ENCODE measurements around the gene CHAD. TPM values are rescaled to one million over a fixed set of nuclear protein-coding genes. Genes with fewer than 3 reads are reported as not detected.

Gene CHAD
- total RNA-seq, 1 experiment from 2014 or later, result not detected

- ChIA-PET CTCF (interaction anchor here (0.7 kb wide), 1 partner anchor 10 kb away, joined by 3 read pairs; no protein-coding TSS in a partner anchor), POLR2A (no interaction called here)
- intact Hi-C loops (cut with micrococcal nuclease), result no loop called here
- BruUV-seq (replicated peaks), result no TSS peak
- peaks cover 19% of the 10 kb centered on the region for H3K4me1 Mint-ChIP-seq (ENCODE audit: insufficient read depth, unreplicated experiment)
- H3K27me3 Mint-ChIP-seq (ENCODE audit: insufficient read depth, unreplicated experiment), result no peaks in the 10 kb centered on the region
- H3K4me3 Mint-ChIP-seq (ENCODE audit: unreplicated experiment), result no peak overlapping the region
- H3K9me3 Mint-ChIP-seq (ENCODE audit: unreplicated experiment), result no peaks in the 10 kb centered on the region
- H3K36me3 Mint-ChIP-seq (ENCODE audit: insufficient read depth, unreplicated experiment), result peaks cover 6% of the 10 kb centered on the region
- no peak for DNase-seq (ENCODE audit: unreplicated experiment)
- TF ChIP-seq CTCF (IDR thresholded peaks at IDR 0.05; ENCODE audit: unreplicated experiment), result no peak
- H3K27ac Mint-ChIP-seq (ENCODE audit: low read depth, unreplicated experiment), result no peak overlapping the region
Observed at GRCh38 chr17:50508573-50509460, 40.1 kb upstream of the CHAD start.

- no peaks in the 10 kb centered on the region for H3K9me3 Mint-ChIP-seq (ENCODE audit: unreplicated experiment)
Observed at GRCh38 chr17:50507871-50508572, 39.3 kb upstream of the CHAD start, which contains the start of gene MYCBPAP. TSS of gene MYCBPAP (plus strand) at chr17:50508439. CDS start at chr17:50508675, 236 bp downstream.

GRCh38 chr17:50506298-50506697, 37.6 kb upstream of the CHAD start:
- peaks cover 6% of the 10 kb centered on the region for H3K36me3 Mint-ChIP-seq (ENCODE audit: insufficient read depth, unreplicated experiment)
- intact Hi-C loops (cut with micrococcal nuclease), result no loop called here
- no peak overlapping the region for H3K27ac Mint-ChIP-seq (ENCODE audit: low read depth, unreplicated experiment)
- H3K4me3 Mint-ChIP-seq (ENCODE audit: unreplicated experiment), result no peak overlapping the region
- no peak for TF ChIP-seq CTCF (IDR thresholded peaks at IDR 0.05; ENCODE audit: unreplicated experiment)
- peaks cover 17% of the 10 kb centered on the region for H3K4me1 Mint-ChIP-seq (ENCODE audit: insufficient read depth, unreplicated experiment)
- ChIA-PET POLR2A (interaction anchor here (0.5 to 4.5 kb wide), 3 partner anchors 9 to 32 kb away, joined by 3 to 19 read pairs (median 13); no protein-coding TSS in a partner anchor), CTCF (interaction anchor here (0.6 to 2.0 kb wide), 4 partner anchors 9 to 188 kb away, joined by 3 to 7 read pairs (median 4); no protein-coding TSS in a partner anchor)
- BruUV-seq (replicated peaks), result no TSS peak
- H3K9me3 Mint-ChIP-seq (ENCODE audit: unreplicated experiment), result no peaks in the 10 kb centered on the region
- no peaks in the 10 kb centered on the region for H3K27me3 Mint-ChIP-seq (ENCODE audit: insufficient read depth, unreplicated experiment)
- no peak for DNase-seq (ENCODE audit: unreplicated experiment)

More at GRCh38 chr17:50507871-50508572, 39.3 kb upstream of the CHAD start, which contains the start of gene MYCBPAP:
- ChIA-PET CTCF (interaction anchor here (2.0 kb wide), 1 partner anchor 7 kb away, joined by 7 read pairs; no protein-coding TSS in a partner anchor), POLR2A (interaction anchor here (1.4 to 4.5 kb wide), 2 partner anchors 10 to 11 kb away, joined by 3 to 19 read pairs; no protein-coding TSS in a partner anchor)
- intact Hi-C loops (cut with micrococcal nuclease), result no loop called here
- peak within 1 kb of the TSS; percentile 28 for H3K4me3 Mint-ChIP-seq (ENCODE audit: unreplicated experiment)
- peaks cover 24% of the 10 kb centered on the region for H3K4me1 Mint-ChIP-seq (ENCODE audit: insufficient read depth, unreplicated experiment)
- no peak for TF ChIP-seq CTCF (IDR thresholded peaks at IDR 0.05; ENCODE audit: unreplicated experiment)
- no peaks in the 10 kb centered on the region for H3K27me3 Mint-ChIP-seq (ENCODE audit: insufficient read depth, unreplicated experiment)
- peaks cover 6% of the 10 kb centered on the region for H3K36me3 Mint-ChIP-seq (ENCODE audit: insufficient read depth, unreplicated experiment)
- no peak for DNase-seq (ENCODE audit: unreplicated experiment)
- BruUV-seq (replicated peaks), result no TSS peak
- H3K27ac Mint-ChIP-seq (ENCODE audit: low read depth, unreplicated experiment), result no peak within 1 kb of the TSS

Data from MCF 10A (cell line).